DMS114 treated with DMSO at 0.1 percent for 48 hours (cell line): ENCODE data around the gene TBC1D24.
"Not testable (repeated sequence)": the region's sequence is repeated elsewhere in the genome, so short reads cannot be mapped to it uniquely, and the experiment has no call there.

ENCODE experiments used
- DNase-seq: peaks from one replicate; lab custom pipeline; 2025; ENCODE audit not compliant: unreplicated experiment; lab: John Stamatoyannopoulos, UW

Gene TBC1D24

GRCh38 chr16:2468233-2468724 lies 6.6 kb upstream of the TBC1D24 start:
- no peak for DNase-seq

DNA sequence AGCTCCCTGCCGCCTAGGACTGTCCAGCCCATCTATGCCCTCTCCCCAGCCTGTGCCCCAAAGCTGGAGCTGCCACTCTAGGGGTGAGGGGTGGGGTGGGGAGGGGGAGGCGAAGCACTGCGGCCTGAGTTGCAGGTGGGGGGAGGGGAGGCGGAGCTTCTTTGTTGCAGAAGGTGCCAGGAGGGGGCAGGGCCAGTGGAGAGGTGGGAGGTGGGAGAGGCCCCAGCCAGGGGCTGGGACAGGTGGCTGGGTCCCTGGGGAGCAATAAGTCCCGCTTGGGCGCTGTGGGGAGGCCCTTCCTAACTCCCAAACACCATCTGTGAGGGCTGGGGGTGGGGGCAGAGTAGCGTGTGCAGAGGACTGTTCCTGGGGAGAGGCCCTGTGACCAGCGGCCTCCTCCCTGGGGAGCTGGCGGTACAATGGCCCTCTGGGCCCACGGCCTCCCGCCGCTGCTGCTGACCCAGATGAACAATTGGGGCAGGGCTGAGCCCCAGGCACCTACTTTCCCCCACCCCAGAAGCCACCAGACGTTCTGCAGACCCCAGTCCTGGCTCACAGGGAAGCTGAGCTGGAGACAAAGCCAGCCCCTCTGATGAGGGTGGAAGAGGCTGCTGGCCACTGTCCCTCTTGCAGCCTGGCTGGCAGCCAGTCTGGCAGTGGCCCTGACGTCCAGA lies 6.1 kb upstream of the TBC1D24 start:
- no peak for DNase-seq

- DNase-seq: no peak
These were observed 5.3 kb upstream of the TBC1D24 start for GRCh38 chr16:2469399-2470233.

- DNase-seq: no peak
These were observed 4.7 kb upstream of the TBC1D24 start for GRCh38 chr16:2470234-2470601.

DNA sequence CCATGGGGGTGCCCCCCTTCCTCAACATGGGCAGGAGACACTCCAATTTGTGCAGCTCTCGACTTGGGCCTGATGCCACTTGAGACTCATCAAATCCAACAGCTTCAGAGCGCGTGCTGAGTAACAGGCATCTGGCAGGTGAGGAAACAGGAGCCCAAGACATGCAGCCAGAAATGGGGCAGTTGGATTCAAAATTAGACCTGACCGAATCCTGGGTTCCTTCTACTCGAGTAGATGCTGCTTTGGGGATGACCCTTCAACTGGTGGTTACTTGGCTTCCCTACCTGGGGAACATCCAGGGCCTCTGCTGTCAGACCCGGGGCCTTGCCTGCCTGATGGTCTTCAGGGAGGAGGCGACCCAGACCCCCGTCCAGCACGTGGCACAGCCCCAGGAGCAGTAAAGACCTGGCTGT lies 4.3 kb upstream of the TBC1D24 start:
- no peak for DNase-seq

DNA sequence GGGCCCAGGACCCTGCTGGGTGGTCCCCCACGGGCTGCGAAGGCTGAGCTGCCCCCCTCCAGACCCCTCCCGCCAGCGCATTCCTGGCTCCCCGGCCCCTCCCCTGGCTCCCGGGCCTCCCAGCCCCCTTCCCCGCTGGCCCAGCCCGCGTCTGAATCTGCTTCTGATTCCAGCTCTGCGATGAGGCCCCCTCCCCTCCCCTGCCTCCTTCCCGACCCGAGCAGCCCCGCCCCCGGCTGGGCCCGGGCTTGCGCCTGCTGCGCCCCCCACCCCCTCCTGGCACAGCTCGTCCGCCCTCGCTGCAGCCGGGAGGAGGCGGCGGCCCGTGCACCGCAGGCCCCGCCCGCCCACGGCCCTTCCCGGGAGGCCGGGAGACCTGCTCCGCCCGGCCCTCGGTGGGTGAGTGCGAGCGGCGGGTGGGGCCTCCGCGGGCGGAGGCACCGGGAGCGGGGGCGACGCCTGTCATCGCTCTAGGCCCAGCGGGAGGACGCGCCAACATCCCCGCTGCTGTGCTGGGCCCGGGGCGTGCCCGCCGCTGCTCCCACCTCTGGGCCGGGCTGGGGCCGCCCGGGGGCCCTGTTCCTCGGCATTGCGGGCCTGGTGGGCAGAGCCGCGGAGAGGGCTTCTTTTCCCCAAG lies 3.8 kb upstream of the TBC1D24 start, which contains the start of gene NTN3:
TSS of gene NTN3 (plus strand) at position 282 of the 637 bp plus-strand sequence. CDS start 405 bp downstream, outside the sequence.
- no peak for DNase-seq

DNA sequence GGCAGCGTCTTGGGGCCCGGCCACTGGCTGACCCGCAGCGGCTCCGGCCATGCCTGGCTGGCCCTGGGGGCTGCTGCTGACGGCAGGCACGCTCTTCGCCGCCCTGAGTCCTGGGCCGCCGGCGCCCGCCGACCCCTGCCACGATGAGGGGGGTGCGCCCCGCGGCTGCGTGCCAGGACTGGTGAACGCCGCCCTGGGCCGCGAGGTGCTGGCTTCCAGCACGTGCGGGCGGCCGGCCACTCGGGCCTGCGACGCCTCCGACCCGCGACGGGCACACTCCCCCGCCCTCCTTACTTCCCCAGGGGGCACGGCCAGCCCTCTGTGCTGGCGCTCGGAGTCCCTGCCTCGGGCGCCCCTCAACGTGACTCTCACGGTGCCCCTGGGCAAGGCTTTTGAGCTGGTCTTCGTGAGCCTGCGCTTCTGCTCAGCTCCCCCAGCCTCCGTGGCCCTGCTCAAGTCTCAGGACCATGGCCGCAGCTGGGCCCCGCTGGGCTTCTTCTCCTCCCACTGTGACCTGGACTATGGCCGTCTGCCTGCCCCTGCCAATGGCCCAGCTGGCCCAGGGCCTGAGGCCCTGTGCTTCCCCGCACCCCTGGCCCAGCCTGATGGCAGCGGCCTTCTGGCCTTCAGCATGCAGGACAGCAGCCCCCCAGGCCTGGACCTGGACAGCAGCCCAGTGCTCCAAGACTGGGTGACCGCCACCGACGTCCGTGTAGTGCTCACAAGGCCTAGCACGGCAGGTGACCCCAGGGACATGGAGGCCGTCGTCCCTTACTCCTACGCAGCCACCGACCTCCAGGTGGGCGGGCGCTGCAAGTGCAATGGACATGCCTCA lies 3.1 kb upstream of the TBC1D24 start:
- no peak for DNase-seq

DNA sequence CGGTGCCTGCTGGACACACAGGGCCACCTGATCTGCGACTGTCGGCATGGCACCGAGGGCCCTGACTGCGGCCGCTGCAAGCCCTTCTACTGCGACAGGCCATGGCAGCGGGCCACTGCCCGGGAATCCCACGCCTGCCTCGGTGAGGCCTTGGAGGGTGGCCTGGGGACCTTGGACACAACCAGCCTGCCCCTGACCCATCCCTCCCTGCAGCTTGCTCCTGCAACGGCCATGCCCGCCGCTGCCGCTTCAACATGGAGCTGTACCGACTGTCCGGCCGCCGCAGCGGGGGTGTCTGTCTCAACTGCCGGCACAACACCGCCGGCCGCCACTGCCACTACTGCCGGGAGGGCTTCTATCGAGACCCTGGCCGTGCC lies 2.5 kb upstream of the TBC1D24 start:
- DNase-seq: no peak

GRCh38 chr16:2472885-2473445 lies 2.0 kb upstream of the TBC1D24 start:
- DNase-seq: no peak

DNA sequence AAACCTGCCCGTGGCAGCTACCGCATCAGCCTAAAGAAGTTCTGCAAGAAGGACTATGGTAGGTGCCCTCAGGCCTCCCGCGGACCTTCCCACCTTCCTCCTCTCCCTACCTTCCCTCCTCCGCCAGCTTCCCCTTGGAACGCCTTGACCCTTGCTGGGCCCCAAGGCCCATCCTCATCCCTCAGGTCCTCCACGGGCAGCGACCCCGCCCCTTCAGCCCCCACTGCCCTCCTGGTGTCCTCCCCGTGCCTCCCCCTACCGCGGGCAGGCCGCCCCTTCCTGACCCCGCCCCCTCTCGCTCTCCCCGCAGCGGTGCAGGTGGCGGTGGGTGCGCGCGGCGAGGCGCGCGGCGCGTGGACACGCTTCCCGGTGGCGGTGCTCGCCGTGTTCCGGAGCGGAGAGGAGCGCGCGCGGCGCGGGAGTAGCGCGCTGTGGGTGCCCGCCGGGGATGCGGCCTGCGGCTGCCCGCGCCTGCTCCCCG lies 1.4 kb upstream of the TBC1D24 start:
- no peak for DNase-seq

GRCh38 chr16:2473999-2474876 lies 689 bp upstream of the TBC1D24 start:
- DNase-seq: no peak

DNA sequence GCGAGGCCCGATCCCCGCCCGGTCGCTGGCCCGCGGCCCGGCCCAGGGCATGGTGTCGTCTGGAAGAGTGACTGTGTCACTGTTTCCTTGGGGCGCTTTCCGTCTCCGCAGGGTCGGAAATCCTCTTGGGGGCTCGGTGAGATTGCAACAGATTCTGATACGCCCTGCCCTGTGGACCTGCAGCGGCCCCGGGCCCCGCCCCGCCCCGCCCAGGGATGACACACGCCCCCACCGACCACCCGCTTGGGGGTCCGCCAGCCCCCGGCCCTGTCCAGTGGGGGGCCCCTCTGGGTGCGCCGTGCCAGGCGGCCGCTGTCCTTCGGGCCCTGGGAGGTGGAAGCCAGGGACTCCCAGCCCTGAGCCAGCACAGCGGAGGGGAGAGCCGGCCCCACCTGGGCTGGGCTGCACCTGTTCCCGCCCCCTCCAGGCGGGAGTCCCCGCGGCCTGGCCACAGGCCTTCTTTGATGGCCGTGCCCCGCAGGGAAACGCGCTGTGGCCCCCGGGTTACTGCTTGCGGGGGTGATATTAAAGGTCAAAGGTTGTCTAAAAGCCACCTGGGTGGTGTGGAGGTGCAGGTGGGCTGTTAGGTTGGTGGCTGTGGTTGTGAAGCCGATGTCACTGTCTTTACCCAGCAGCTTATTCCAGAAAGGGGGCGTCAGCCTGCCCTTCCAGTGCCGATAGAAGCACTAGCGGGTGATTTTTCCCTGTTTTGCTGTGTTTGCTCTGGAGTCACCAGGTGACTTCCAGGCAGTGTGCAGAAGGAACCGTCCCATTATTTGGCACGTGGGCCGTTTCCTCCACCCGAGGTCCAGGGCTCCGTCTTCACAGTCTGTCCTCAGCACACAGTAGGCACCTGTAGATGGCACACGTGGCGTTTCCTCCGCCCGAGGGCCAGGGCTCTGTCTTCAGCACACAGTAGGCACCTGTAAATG lies 752 bp downstream of the TBC1D24 start:
- DNase-seq: no peak

DNA sequence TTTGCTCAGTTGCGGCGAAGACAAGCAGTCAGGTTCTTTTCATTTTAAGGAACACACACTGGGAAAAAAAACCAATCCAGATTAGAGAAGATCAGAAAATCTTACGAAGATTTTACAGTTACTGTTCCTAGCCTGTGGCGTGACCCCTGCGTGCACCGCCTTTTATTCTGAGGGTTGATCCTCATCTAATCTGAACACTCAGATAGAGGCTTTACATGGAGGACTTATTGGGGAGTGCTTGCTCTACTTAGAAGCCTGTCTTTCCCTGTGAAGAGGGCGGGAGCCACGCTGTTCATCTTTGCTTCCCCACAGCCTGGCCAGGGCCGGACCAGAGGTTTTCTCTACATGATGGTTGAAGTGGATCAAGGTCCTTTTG lies 1.4 kb downstream of the TBC1D24 start:
- no peak for DNase-seq

- no peak for DNase-seq
These were observed 1.8 kb downstream of the TBC1D24 start for GRCh38 chr16:2476741-2477140.

DNA sequence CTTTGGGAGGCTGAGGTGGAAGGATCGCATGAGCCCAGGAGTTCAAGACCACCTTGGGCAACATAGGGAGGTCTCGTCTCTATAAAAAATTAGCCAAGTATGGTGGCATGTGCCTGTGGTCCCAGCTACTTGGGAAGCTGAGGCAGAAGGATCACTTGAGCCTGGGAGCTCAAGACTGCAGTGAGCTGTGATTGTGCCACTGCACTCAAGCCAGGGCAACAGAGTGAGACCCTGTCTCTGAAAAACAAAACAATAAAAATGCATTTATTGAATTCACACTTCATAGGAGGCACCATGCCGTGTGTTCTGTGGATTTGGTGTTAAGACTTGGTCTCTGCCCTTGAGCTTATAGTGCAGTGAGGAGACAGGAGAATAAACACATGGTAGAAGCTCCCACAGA lies 2.4 kb downstream of the TBC1D24 start:
- no peak for DNase-seq

DNA sequence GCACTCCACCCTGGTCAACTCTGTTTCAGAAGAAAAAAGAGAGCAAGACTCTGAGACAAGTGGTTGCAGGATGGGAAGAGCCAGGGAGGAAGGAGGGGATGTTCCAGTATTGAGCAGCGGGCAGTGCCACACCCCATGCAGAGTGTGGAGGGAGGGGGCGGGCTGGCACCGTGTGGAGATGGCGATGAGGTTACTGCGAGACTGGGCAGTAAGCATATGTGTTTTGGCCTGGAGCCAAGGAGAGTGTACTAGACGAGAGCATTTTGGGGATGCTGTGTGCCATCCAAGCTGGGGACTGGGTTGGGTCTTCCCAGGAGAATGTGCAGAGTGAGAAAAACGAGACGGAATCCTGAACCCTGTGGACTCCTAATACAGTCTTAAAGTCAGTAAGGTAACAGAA lies 3.4 kb downstream of the TBC1D24 start:
- no peak for DNase-seq

- DNase-seq: not testable (repeated sequence)
These were observed 5.1 kb downstream of the TBC1D24 start for GRCh38 chr16:2479996-2480395.

DNA sequence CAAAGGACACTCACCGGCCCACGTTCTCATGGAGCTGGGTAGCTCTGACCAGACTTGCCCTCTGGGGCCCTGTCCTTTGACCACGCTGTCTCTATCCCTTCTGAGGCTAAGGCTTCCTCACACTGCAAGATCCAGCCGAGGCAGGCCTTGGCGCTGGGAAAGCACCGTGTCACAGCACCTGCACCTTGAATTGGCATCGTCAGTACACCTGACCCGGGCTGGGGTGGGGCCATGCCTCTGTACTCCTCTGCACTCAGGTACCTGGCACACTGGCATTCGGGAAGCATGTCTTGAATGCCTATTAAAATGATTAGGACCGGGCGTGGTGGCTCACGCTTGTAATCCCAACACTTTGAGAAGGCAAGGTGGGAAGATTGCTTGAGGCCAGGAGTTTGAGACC lies 6.0 kb downstream of the TBC1D24 start:
- DNase-seq: no peak

- DNase-seq: no peak
These were observed 6.7 kb downstream of the TBC1D24 start for GRCh38 chr16:2481676-2482075.
